ENCODE results near the gene PLAGL2.

PLAGL2 gene

GRCh38 chr20:32231245-32231644 is 23.7 kb upstream of the PLAGL2 start:
- DNase-seq (ENCODE audit: low read depth) = no peak

DNA sequence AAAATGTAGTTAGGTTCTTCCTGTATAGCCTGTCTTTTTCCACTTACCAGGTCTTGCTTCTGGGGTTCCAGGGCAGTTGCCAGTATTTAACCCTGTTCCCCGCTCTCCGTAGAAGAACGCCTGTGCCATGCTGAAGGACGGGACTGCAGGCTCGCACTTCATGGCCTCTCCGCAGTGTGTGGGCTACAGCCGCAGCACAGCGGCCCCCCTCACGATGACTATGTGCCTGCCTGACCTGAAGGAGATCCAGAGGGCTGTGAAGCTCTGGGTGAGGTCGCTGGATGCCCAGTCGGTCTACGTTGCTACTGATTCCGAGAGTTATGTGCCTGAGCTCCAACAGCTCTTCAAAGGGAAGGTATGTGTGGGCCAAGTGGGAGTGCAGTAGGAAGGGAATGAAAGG is 23.2 kb upstream of the PLAGL2 start:
- DNase-seq (ENCODE audit: low read depth) = no peak

GRCh38 chr20:32229251-32229747 is 21.8 kb upstream of the PLAGL2 start:
- DNase-seq (ENCODE audit: low read depth) = no peak

DNA sequence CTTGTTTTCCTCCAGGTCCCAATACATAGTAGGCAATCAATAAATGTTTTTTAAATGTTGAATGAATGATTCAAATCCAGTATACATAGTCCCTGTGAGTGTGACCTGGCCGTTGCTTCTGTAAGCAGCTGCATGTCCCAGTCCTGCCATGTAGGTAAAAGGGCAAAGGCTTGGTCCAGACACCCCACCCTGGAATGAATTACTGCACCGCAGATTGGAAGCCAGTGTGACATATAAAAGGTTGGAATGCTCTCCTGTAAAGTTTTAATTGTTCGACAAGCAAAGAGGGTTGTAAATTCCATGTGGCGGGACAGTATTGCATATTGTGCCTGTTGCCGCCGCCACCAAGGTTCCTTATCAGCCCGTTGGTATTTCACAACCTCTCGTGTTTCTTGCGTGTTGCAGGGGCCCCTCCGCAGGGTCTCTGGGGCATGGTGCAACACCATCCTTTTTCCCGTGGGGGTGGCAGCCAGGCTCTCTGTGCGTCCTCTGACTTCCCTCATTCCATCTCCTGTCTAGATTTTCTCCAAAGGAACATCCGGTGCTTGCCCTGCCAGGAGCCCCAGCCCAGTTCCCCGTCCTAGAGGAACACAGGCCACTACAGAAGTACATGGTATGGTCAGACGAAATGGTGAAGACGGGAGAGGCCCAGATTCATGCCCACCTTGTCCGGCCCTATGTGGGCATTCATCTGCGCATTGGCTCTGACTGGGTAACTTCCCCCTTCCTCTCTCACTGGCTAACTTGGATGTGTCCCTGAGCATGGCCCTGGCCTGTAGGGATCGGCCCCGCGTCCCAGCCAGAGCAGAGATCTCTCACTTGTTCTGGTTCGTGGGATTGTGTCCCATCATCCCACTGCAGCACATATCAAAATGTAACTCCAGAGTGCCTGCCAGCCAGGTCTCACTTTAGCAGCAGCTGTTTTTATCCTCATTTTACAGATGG is 20.5 kb upstream of the PLAGL2 start:
- no peak for DNase-seq (ENCODE audit: low read depth)

GRCh38 chr20:32227306-32227705 is 19.8 kb upstream of the PLAGL2 start:
- DNase-seq (ENCODE audit: low read depth) = no peak

- no peak for DNase-seq (ENCODE audit: low read depth)
Observed at GRCh38 chr20:32226391-32226790, 18.8 kb upstream of the PLAGL2 start.

- no peak for DNase-seq (ENCODE audit: low read depth)
Observed at GRCh38 chr20:32224463-32224862, 16.9 kb upstream of the PLAGL2 start.

DNA sequence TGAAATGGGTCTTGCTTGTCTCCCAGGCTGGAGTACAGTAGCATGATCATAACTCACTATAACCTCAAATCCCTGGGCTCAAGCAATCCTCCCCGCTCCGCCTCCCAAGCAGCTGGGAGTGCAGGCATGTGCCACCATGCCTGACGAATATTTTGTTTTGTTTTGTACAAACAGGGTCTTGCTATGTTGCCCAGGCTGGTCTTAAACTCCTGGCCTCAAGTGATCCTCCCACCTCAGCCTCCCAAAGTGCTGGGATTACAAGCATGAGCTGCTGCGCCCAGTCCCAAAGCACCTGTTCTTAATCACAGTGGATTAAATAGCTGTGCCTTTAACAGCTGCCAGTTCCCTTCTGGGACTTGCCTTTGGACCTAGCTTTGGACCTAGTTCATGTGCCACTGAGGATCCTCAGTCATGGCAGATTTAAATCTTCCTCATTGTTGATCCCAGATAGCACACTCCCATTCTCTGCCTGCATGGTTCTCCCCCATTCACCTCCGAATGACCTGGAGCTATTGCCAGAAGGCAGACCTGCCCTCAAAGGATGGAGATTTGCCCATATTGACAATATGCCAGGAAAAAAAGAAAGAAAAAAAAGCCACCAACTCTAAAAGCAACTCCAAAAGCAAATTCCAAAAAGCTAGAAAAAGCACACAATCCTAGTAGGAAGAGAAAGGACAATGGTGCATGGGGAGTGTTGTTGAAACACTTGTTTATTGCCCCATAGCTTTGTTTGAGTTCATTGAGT is 10.8 kb upstream of the PLAGL2 start:
- no peak for DNase-seq (ENCODE audit: low read depth)

DNA sequence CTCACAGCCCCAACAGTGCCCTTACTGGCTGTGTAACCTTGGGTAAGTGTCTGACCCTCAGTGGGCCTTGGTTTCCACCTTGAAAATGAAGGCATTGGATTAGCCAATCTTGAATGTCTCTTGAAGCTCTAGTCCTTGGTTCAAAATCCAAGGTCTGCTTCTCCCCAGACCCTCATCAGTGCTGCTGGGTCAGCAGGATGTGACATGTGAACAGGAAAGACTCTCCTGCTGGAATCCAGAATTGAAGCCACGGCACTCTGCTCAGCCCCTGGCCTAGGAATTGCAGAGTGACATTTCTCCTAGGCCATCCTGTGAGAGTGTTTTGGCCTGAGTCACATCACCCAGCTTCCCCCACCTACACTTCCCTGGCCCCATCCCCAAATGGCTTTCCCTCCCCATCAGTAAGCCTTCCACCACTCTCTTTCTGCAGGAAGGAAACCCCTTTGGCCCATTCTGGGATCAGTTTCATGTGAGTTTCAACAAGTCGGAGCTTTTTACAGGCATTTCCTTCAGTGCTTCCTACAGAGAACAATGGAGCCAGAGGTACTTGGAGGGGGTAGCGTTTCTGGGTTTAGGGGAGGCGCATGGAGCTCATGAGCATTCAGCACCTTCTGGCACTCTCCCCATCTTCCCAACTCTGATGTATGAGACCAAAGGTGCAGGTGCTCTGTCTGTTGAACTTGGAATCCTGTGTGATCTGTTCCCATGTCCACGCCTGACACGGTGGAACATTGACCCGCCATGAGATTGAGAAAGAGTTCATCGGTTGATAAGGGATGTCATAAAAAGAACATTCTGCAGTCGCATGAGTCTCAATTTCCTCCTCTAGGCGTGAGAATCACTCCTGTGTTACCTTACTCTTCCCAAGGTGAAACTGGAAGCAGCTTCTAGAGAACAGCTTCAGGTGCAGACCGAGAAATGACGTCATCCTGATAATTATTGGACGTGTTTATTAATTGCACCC is 8.9 kb upstream of the PLAGL2 start:
- no peak for DNase-seq (ENCODE audit: low read depth)

DNA sequence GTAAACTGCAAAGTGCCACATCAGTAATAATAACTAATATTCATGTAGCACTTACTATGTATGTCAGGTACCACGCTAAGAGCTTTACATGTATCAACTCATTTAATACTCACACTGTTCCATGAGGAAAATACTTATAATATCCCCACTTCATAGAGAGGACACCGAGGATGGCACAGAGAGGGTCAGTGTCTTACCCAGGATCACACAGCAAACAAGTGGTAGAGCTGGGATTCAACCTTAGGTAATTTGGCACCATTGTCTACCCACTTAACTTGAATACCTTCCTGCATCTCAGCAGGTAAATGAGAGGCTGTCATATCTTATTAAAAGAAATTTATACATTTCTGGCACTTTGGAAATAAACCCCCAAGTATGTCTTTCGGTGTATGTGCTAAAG is 8.2 kb upstream of the PLAGL2 start:
- no peak for DNase-seq (ENCODE audit: low read depth)

GRCh38 chr20:32215147-32215546 is 7.6 kb upstream of the PLAGL2 start:
- no peak for DNase-seq (ENCODE audit: low read depth)

DNA sequence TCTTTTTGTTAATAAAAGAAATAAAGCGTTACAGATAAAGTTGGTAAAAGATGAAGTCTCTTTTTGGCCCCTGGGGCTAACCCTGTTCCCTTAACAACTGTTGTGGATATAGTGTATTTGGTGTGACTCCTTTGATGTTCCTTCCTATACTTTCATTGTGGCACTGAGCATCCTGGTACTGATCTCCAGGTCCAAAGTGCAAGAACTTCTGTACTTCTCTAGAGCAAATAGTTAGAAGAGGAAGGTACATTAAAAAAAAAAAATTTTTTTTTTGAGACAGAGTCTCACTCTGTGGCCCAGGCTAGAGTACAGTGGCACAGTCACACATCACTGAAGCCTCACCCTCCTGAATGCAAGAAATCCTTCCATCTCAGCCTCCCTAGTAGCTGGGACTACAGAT is 6.3 kb upstream of the PLAGL2 start:
- no peak for DNase-seq (ENCODE audit: low read depth)

GRCh38 chr20:32209850-32210605 is 2.5 kb upstream of the PLAGL2 start:
- DNase-seq (ENCODE audit: low read depth) = no peak

- DNase-seq (ENCODE audit: low read depth) = no peak
Observed at GRCh38 chr20:32208499-32209154, 1.1 kb upstream of the PLAGL2 start.

DNA sequence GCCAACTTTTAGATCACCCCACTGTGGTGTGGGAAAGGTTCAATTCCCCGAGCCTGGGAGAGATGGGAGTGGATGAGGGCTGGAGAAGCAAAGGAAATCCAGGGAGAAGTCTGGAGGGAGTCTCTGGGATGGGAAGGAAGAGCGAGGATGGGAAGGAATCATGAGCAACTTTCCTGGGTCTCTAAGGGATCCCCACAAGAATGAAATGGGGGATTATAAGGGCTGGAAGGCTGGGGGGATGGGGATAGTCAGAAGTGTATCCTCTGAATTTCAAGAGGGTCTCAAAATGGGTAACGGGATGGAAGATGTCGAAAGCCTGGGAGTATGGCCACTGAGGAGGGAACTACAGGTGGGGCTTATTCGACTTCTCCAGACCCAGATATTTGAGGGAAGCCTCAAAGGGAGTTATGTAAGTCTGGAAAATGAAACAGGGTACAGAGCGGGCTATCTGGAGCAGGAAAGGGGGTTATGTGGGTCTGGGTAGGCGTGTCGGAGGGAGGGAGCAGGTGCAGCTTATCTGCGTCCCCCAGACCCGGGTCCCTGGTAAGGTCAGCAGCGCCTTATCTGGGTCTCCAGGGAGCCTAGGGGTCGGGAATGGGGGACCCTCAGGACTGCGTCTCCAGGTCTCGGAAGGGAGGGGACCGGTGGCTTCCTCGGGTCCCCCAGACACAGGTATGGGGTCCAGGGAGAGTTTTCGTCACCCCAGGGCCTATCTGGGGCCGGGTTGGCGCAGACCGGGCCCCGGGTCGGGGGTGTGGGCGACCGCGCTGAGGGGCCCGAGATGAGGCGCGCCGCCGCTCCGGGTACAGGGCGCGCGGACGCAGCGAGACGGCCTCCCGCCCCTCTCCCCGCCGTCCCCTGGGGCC is 550 bp downstream of the PLAGL2 start:
- no peak for DNase-seq (ENCODE audit: low read depth)

GRCh38 chr20:32205843-32206759 is 1.4 kb downstream of the PLAGL2 start:
- DNase-seq (ENCODE audit: low read depth) = no peak

DNA sequence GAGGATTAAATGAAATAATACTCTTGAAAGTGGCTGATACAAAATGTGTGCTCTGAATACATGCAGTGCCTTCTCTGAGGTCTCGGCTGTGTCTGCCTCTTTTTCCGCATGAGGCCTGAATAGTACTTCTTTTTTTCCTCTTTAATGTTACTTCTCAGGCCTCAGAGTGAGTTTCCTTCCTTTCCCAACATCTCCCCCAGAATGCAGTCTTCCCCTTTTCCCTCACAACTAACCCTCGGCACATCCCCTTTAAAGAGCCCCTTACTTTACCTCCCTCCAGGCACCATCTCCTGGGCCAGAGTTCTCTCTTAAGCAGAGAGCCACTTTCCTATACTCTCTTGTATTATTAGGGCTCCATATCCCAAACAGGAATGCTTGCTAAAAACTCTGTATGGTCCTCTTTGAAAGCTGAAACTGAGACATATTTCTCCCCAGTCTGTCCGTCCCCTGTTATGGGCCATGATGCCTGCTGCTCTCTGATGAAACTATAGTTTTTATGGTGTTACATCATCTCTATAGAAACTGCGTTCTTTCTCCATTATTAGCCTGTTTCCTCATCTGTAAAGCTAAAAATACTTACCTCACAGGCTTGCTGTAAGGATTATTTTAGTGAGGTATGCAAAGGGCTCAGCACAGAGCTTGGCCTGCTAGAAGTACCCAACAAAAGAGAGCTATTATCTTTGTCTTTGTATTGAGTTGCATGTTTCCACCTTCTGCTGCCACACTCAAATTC is 2.3 kb downstream of the PLAGL2 start:
- no peak for DNase-seq (ENCODE audit: low read depth)
